Endothelial cell of umbilical vein (primary cell): ENCODE measurements around the gene AKT2. TPM values are rescaled to one million over a fixed set of nuclear protein-coding genes. Genes with fewer than 3 reads are reported as not detected.

Experiments
- BruUV-seq: library from RNA; stranded (reverse); fragments of 400-500 nt; replicated peaks from 2 replicates; lab custom pipeline; 2021; lab: Mats Ljungman, UMichigan
- CTCF ChIA-PET: fragments of 300-600, 350-600 bp; sonication (Branson Sonifier 250); formaldehyde crosslinking; loops from one replicate; lab custom pipeline; 2021; ENCODE audit warnings: antibody characterized with exemption, inconsistent platforms; lab: Charles Lee
- POLR2A ChIA-PET: fragments of 300-600, 350-600 bp; sonication (Branson Sonifier 250); formaldehyde crosslinking; loops from one replicate; lab custom pipeline; 2021; ENCODE audit warnings: antibody characterized with exemption, inconsistent platforms; lab: Charles Lee
- DNase-seq: peaks from one replicate; pipeline ENCODE4 v3.0.0-alpha.2; 2011; ENCODE audit warnings: low read depth, low spot score
- FAIRE-seq: peaks from 2 replicates; lab custom pipeline; 2011; peaks lifted over from hg19 to GRCh38; lab: Jason Lieb, UNC
- H2AFZ ChIP-seq: 2 replicates; pipeline ENCODE4 v1.6.0; 2012; ENCODE audit warnings: low read depth, low read length, control low read depth, inconsistent platforms
- H3K27ac ChIP-seq: 2 replicates; pipeline ENCODE4 v1.5.1; 2011; ENCODE audit warnings: low read depth, mild to moderate bottlenecking, control low read depth, low read length, moderate library complexity; ENCODE audit not compliant: insufficient read depth
- H3K27me3 ChIP-seq, 2 experiments: 2 replicates each; pipeline versions ENCODE4 v1.6.0 to v1.6.1; 2011; ENCODE audit warnings: low read length in 2 of 2, mixed read lengths in 1 of 2; ENCODE audit not compliant: control insufficient read depth in 2 of 2, insufficient read depth in 2 of 2
- H3K36me3 ChIP-seq, 2 experiments: 2 replicates in 1 of 2; 3 replicates in 1 of 2; pipeline ENCODE4 v1.5.1; 2011; ENCODE audit warnings: low read length in 2 of 2, mild to moderate bottlenecking in 1 of 2, moderate library complexity in 1 of 2; ENCODE audit not compliant: control insufficient read depth in 2 of 2, insufficient read depth in 2 of 2; ENCODE audit errors: extremely low read depth in 1 of 2
- H3K4me1 ChIP-seq: 3 replicates; pipeline ENCODE4 v1.5.1; 2011; ENCODE audit warnings: mild to moderate bottlenecking, low read length; ENCODE audit not compliant: control insufficient read depth, insufficient read depth; ENCODE audit errors: extremely low read depth
- H3K4me2 ChIP-seq: 2 replicates; pipeline ENCODE4 v1.6.1; 2011; ENCODE audit warnings: low read length, control low read depth, mixed read lengths; ENCODE audit not compliant: insufficient read depth
- H3K4me3 ChIP-seq, 3 experiments: fragments of 200-600 bp in 1 of 3; sonication (generic), shearing (Covaris generic) in 1 of 3; replicated peaks in 1 of 3; 2 replicates each; pipeline ENCODE4 v1.5.1; 2011 to 2016; ENCODE audit warnings: control low read depth in 3 of 3, low read length in 3 of 3, mild to moderate bottlenecking in 2 of 3, inconsistent platforms in 1 of 3, low read depth in 1 of 3, moderate library complexity in 1 of 3; ENCODE audit not compliant: insufficient read depth in 1 of 3
- H3K79me2 ChIP-seq: 2 replicates; pipeline ENCODE4 v1.6.0; 2012; ENCODE audit warnings: low read length, inconsistent platforms; ENCODE audit not compliant: control insufficient read depth, insufficient read depth
- H3K9ac ChIP-seq: replicated peaks from 2 replicates; pipeline ENCODE3; 2011; ENCODE audit warnings: low read length, control low read depth; ENCODE audit not compliant: insufficient read depth; ENCODE audit errors: extremely low read depth
- H3K9me1 ChIP-seq: replicated peaks from 3 replicates; pipeline ENCODE4 v1.6.0; 2011; ENCODE audit warnings: mild to moderate bottlenecking, low read length; ENCODE audit not compliant: control insufficient read depth, insufficient read depth; ENCODE audit errors: extremely low read depth
- H3K9me3 ChIP-seq: replicated peaks from 2 replicates; pipeline ENCODE4 v1.5.1; 2012; ENCODE audit warnings: low read length, inconsistent platforms; ENCODE audit not compliant: control insufficient read depth, insufficient read depth
- H4K20me1 ChIP-seq: replicated peaks from 2 replicates; pipeline ENCODE3; 2011; ENCODE audit warnings: mild to moderate bottlenecking, low read length; ENCODE audit not compliant: control insufficient read depth, insufficient read depth; ENCODE audit errors: extremely low read depth
- EZH2 ChIP-seq: IDR thresholded peaks from 2 replicates; pipeline ENCODE4 v1.6.1; 2012; ENCODE audit warnings: borderline replicate concordance, low read depth, mild to moderate bottlenecking, moderate library complexity, low read length, inconsistent platforms; ENCODE audit not compliant: severe bottlenecking
- FOS ChIP-seq: IDR thresholded peaks from 2 replicates; pipeline ENCODE4 v1.6.1; 2011; ENCODE audit warnings: mild to moderate bottlenecking, low read length, moderate library complexity, borderline replicate concordance; ENCODE audit not compliant: insufficient read depth
- GATA2 ChIP-seq: IDR thresholded peaks from 2 replicates; pipeline ENCODE4 v1.7.0; 2011; ENCODE audit warnings: low read depth, mild to moderate bottlenecking, moderate library complexity, mixed read lengths, low read length; ENCODE audit not compliant: insufficient read length, insufficient read depth
- JUN ChIP-seq: IDR thresholded peaks from 2 replicates; pipeline ENCODE4 v1.6.1; 2011; ENCODE audit warnings: borderline replicate concordance, low read depth; ENCODE audit not compliant: insufficient read length, insufficient read depth
- MAX ChIP-seq: IDR thresholded peaks from 2 replicates; pipeline ENCODE4 v1.6.1; 2011; ENCODE audit not compliant: insufficient read depth, insufficient read length
- MYC ChIP-seq: IDR thresholded peaks from one replicate; pipeline ENCODE4 v1.6.1; 2011; ENCODE audit warnings: mild to moderate bottlenecking, low read depth, low read length
- POLR2A ChIP-seq: IDR thresholded peaks from 2 replicates; pipeline ENCODE4 v1.6.1; 2012; ENCODE audit warnings: low read depth, mild to moderate bottlenecking, control low read depth, low read length
- POLR2AphosphoS5 ChIP-seq: IDR thresholded peaks from 2 replicates; pipeline ENCODE4 v1.6.1; 2012; ENCODE audit warnings: low read depth, mild to moderate bottlenecking, control low read depth, low read length, moderate library complexity; ENCODE audit not compliant: insufficient read depth
- dilution Hi-C: fragments of 300-500 bp; cut with MboI; formaldehyde crosslinking; loops from one replicate; pipeline ENCODE4 v1.15.0; 2019; ENCODE audit warnings: low sequenced_read_pairs; ENCODE audit not compliant: extremely low pct_ligation_motif_present
- intact Hi-C: fragments of 100-400 bp; cut with micrococcal nuclease; formaldehyde crosslinking; loops from one replicate; pipeline ENCODE4 v1.10.0; 2022
- polyA plus RNA-seq, 4 experiments: library from polyadenylated mRNA; depleted of rRNA in 3 of 4; stranded (reverse) in 3 of 4; unstranded in 1 of 4; fragments of >200 nt; gene quantifications; 2 replicates each; pipeline versions ENCODE4 v1.2.1 to v1.2.3, GENCODE V29; 2011 to 2012; ENCODE audit warnings: missing spikeins in 1 of 4
- total RNA-seq: library from RNA; stranded (reverse); gene quantifications from 2 replicates; pipeline ENCODE4 v1.2.3, GENCODE V29; 2021
- TF ChIP-seq, protein P1 (sequence below), 2 donors: IDR thresholded peaks; 1 replicate in 1 of 2; 2 replicates in 1 of 2; pipeline ENCODE4 v1.5.1; 2011; ENCODE audit warnings: low read length in 2 of 2, mild to moderate bottlenecking in 2 of 2, moderate library complexity in 2 of 2, control low read depth in 1 of 2, inconsistent platforms in 1 of 2, low read depth in 1 of 2; ENCODE audit not compliant: insufficient read depth in 1 of 2; ENCODE audit errors: extremely low read depth in 1 of 2

The AKT2 gene
- total and polyA plus RNA-seq, 2 donors (not counting 3 experiments of a cell fraction or from before 2014, with no cell fraction given) = 65.2 to 69.8 TPM

- Histone ChIP-seq H3K4me1 (peaks cover 25% of the 10 kb centered on the region), H2AFZ (no peak overlapping the region), H3K4me3 (no peak overlapping the region), H3K9me3 (no peaks in the 10 kb centered on the region), H4K20me1 (no peaks in the 10 kb centered on the region), H3K27me3 (peaks cover under 1 to 3% of the 10 kb centered on the region in 2 experiments), H3K9me1 (no peaks in the 10 kb centered on the region), H3K79me2 (no peaks in the 10 kb centered on the region), H3K9ac (no peak overlapping the region), H3K27ac (no peak overlapping the region), H3K36me3 (peaks cover 0 to 23% of the 10 kb centered on the region in 2 experiments), H3K4me2 (no peak overlapping the region)
- DNase-seq (no peak), FAIRE-seq (no peak)
- BruUV-seq = no TSS peak
- dilution Hi-C loops = no loop called here
- TF ChIP-seq POLR2A (no peak), GATA2 (no peak), FOS (no peak), EZH2 (no peak), MAX (no peak), MYC (no peak), POLR2AphosphoS5 (no peak), JUN (no peak)
- TF ChIP-seq, protein P1, sequence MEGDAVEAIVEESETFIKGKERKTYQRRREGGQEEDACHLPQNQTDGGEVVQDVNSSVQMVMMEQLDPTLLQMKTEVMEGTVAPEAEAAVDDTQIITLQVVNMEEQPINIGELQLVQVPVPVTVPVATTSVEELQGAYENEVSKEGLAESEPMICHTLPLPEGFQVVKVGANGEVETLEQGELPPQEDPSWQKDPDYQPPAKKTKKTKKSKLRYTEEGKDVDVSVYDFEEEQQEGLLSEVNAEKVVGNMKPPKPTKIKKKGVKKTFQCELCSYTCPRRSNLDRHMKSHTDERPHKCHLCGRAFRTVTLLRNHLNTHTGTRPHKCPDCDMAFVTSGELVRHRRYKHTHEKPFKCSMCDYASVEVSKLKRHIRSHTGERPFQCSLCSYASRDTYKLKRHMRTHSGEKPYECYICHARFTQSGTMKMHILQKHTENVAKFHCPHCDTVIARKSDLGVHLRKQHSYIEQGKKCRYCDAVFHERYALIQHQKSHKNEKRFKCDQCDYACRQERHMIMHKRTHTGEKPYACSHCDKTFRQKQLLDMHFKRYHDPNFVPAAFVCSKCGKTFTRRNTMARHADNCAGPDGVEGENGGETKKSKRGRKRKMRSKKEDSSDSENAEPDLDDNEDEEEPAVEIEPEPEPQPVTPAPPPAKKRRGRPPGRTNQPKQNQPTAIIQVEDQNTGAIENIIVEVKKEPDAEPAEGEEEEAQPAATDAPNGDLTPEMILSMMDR (IDR thresholded peaks at IDR 0.05; ENCODE audit: extremely low read depth in 1 of 2, insufficient read depth in 1 of 2, low read depth in 1 of 2, low read length in 2 of 2) = no peak
- ChIA-PET POLR2A (no interaction called here), CTCF (no interaction called here)
- intact Hi-C loops = no loop called here
Observed at GRCh38 chr19:40232949-40233810, 52.0 kb downstream of the AKT2 start.
